Natural killer cell (primary cell): ENCODE results near the gene ZNF189. TPM values are rescaled to one million over a fixed set of nuclear protein-coding genes. Genes with fewer than 3 reads are reported as not detected.

Experiments
- ATAC-seq, 3 donors: fragments of 150-1000 bp in 2 of 3; fragments of 200-7000 bp in 1 of 3; cut with Tn5 transposase; 1 replicate in 1 of 3; 2 replicates in 2 of 3; pipeline ENCODE4 v1.10.0; 2021; ENCODE audit warnings: mild to moderate bottlenecking in 2 of 3, moderate library complexity in 2 of 3
- DNase-seq, 2 donors: peaks; one replicate each; pipeline versions ENCODE4 v3.0.0 to v3.0.0-alpha.2; 2013 to 2021; ENCODE audit warnings: mixed read lengths in 1 of 2
- H3K27ac ChIP-seq: one replicate; pipeline ENCODE4 v1.5.1; 2013; ENCODE audit warnings: mild to moderate bottlenecking, low read length
- H3K27me3 ChIP-seq: one replicate; pipeline ENCODE4 v1.6.1; 2013; ENCODE audit warnings: low read length; ENCODE audit not compliant: control insufficient read depth, insufficient read depth
- H3K36me3 ChIP-seq: one replicate; pipeline ENCODE4 v1.6.1; 2013; ENCODE audit warnings: low read length; ENCODE audit not compliant: control insufficient read depth, insufficient read depth
- H3K4me1 ChIP-seq: one replicate; pipeline ENCODE4 v1.6.1; 2013; ENCODE audit warnings: low read length; ENCODE audit not compliant: control insufficient read depth, insufficient read depth
- H3K4me3 ChIP-seq: one replicate; pipeline ENCODE4 v1.5.1; 2013; ENCODE audit warnings: low read length
- H3K9me3 ChIP-seq: one replicate; pipeline ENCODE4 v1.6.1; 2013; ENCODE audit warnings: low read length; ENCODE audit not compliant: control insufficient read depth, insufficient read depth
- H3K27ac Mint-ChIP-seq, 2 donors: one replicate each; pipeline ENCODE4 v1.8.0; 2022; ENCODE audit warnings: mild to moderate bottlenecking in 2 of 2, mixed read lengths in 2 of 2, moderate library complexity in 1 of 2
- H3K27me3 Mint-ChIP-seq, 2 donors: one replicate each; pipeline ENCODE4 v1.8.0; 2022; ENCODE audit warnings: low read depth in 2 of 2, mixed read lengths in 2 of 2
- H3K36me3 Mint-ChIP-seq: one replicate; pipeline ENCODE4 v1.8.0; 2022; ENCODE audit warnings: mixed read lengths
- H3K4me1 Mint-ChIP-seq, 2 donors: one replicate each; pipeline ENCODE4 v1.8.0; 2022; ENCODE audit warnings: mixed read lengths in 2 of 2
- H3K4me3 Mint-ChIP-seq: one replicate; pipeline ENCODE4 v1.8.0; 2022; ENCODE audit warnings: mild to moderate bottlenecking, moderate library complexity, mixed read lengths
- H3K9me3 Mint-ChIP-seq, 2 donors: one replicate each; pipeline ENCODE4 v1.8.0; 2022; ENCODE audit warnings: mixed read lengths in 2 of 2
- CTCF ChIP-seq: fragments of 200-600 bp; IDR thresholded peaks from one replicate; pipeline ENCODE4 v1.8.0; 2022; ENCODE audit warnings: antibody characterized with exemption
- intact Hi-C: fragments of 100-400 bp; cut with micrococcal nuclease; formaldehyde crosslinking; loops from one replicate; pipeline ENCODE4 v1.14.2; 2022
- total RNA-seq, 4 donors: library from RNA; stranded (reverse); fragments of 120-200 nt in 1 of 4; gene quantifications; one replicate each; pipeline versions ENCODE4 v1.2.3 to v1.2.4, GENCODE V29; 2013 to 2022

Gene ZNF189
- total RNA-seq, 3 donors from 2014 or later (not counting 1 experiment from before 2014, with no cell fraction given), result 6.7 to 11.3 (median 8.7) TPM

GRCh38 chr9:101414839-101415238 lies 16.2 kb downstream of the ZNF189 start:
- no peaks in the 10 kb centered on the region for H3K27me3 Mint-ChIP-seq
- no peak for ATAC-seq
- no peak overlapping the region for H3K27ac Mint-ChIP-seq
- no peak overlapping the region for H3K27ac ChIP-seq
- H3K4me1 Mint-ChIP-seq, result no peaks in the 10 kb centered on the region
- H3K9me3 Mint-ChIP-seq, result peaks cover 26 to 34% of the 10 kb centered on the region in 2 donors
- H3K4me3 ChIP-seq, result no peak overlapping the region
- no peak for DNase-seq
- intact Hi-C loops, result no loop called here
- H3K4me3 Mint-ChIP-seq, result no peak overlapping the region
- no peaks in the 10 kb centered on the region for H3K4me1 ChIP-seq
- TF ChIP-seq CTCF, result no peak
- H3K36me3 Mint-ChIP-seq, result peaks cover 45% of the 10 kb centered on the region
- H3K9me3 ChIP-seq, result peaks cover 18% of the 10 kb centered on the region
- H3K36me3 ChIP-seq, result no peaks in the 10 kb centered on the region
- no peaks in the 10 kb centered on the region for H3K27me3 ChIP-seq

GRCh38 chr9:101415578-101415977 lies 16.9 kb downstream of the ZNF189 start:
- ATAC-seq (no peak), DNase-seq (no peak)
- intact Hi-C loops, result no loop called here
- no peak for TF ChIP-seq CTCF
- Mint-ChIP-seq H3K27ac (no peak overlapping the region), H3K36me3 (peaks cover 43% of the 10 kb centered on the region), H3K4me3 (no peak overlapping the region), H3K27me3 (no peaks in the 10 kb centered on the region), H3K9me3 (peaks cover 26 to 35% of the 10 kb centered on the region in 2 donors), H3K4me1 (no peaks in the 10 kb centered on the region)
- H3K4me1 ChIP-seq, result no peaks in the 10 kb centered on the region
- peaks cover 15% of the 10 kb centered on the region for H3K9me3 ChIP-seq
- no peaks in the 10 kb centered on the region for H3K27me3 ChIP-seq
- H3K4me3 ChIP-seq, result no peak overlapping the region
- no peaks in the 10 kb centered on the region for H3K36me3 ChIP-seq
- H3K27ac ChIP-seq, result no peak overlapping the region

GRCh38 chr9:101417389-101417788 lies 18.7 kb downstream of the ZNF189 start:
- ATAC-seq, result no peak
- no peaks in the 10 kb centered on the region for H3K27me3 Mint-ChIP-seq
- H3K36me3 Mint-ChIP-seq, result peaks cover 36% of the 10 kb centered on the region

More at GRCh38 chr9:101417389-101417788, 18.7 kb downstream of the ZNF189 start:
- Histone ChIP-seq H3K36me3 (no peaks in the 10 kb centered on the region), H3K9me3 (peaks cover 15% of the 10 kb centered on the region), H3K4me1 (no peaks in the 10 kb centered on the region), H3K27me3 (no peaks in the 10 kb centered on the region), H3K4me3 (no peak overlapping the region), H3K27ac (no peak overlapping the region)
- intact Hi-C loops, result no loop called here
- peaks cover 21 to 37% of the 10 kb centered on the region in 2 donors for H3K9me3 Mint-ChIP-seq
- no peak for TF ChIP-seq CTCF
- DNase-seq, result no peak
- no peaks in the 10 kb centered on the region for H3K4me1 Mint-ChIP-seq
- H3K4me3 Mint-ChIP-seq, result no peak overlapping the region
- H3K27ac Mint-ChIP-seq, result no peak overlapping the region
